ENCODE results near the gene MRPS22.
A peak's percentile ranks its signal among the peaks of the same experiment; 100 is the strongest.
"Not testable (repeated sequence)": the region's sequence is repeated elsewhere in the genome, so short reads cannot be mapped to it uniquely, and the experiment has no call there.

MRPS22 gene

GRCh38 chr3:139389552-139390368 lies 45.9 kb downstream of the MRPS22 start, which contains the start of gene COPB2:
TSS of gene COPB2 (minus strand) at chr3:139389647. CDS start at chr3:139389550, 97 bp downstream.
- DNase-seq (peak; percentile 93), ATAC-seq (ENCODE audit: insufficient read depth, low read depth) (peak; percentile 88)
- Histone ChIP-seq H3K9me3 (ENCODE audit: insufficient read depth, low read length, severe bottlenecking) (no peaks in the 10 kb centered on the region), H3K9ac (ENCODE audit: low read depth, low read length) (peak within 1 kb of the TSS; percentile 96), H3K36me3 (ENCODE audit: insufficient read depth, low read length) (peaks cover 3% of the 10 kb centered on the region; the same call in 1 of the 2 replicates), H3K27ac (ENCODE audit: low read length) (peak within 1 kb of the TSS; percentile 91), H3K27me3 (ENCODE audit: insufficient read depth, low read length, poor library complexity) (peaks cover 2% of the 10 kb centered on the region), H4K20me1 (ENCODE audit: insufficient read depth, low read length) (peaks cover 8% of the 10 kb centered on the region; the same call in 1 of the 2 replicates), H3K4me3 (ENCODE audit: low read depth in 1 of 2, low read length in 2 of 2) (peak within 1 kb of the TSS; percentile 94 to 100), H3K4me1 (ENCODE audit: insufficient read depth, low read length) (peaks cover 26% of the 10 kb centered on the region), H3K4me2 (ENCODE audit: insufficient read depth, low read length) (peak within 1 kb of the TSS; percentile 81), H2AFZ (ENCODE audit: low read depth, low read length) (peak within 1 kb of the TSS; percentile 100), H3K79me2 (ENCODE audit: insufficient read depth, low read length) (peaks cover 50% of the 10 kb centered on the region)
- TF ChIP-seq EZH2 (IDR thresholded peaks at IDR 0.05; ENCODE audit: borderline replicate concordance, low read depth, low read length, severe bottlenecking) (no peak), CTCF (IDR thresholded peaks at IDR 0.05; ENCODE audit: borderline replicate concordance, extremely low read depth, low read length, poor library complexity, severe bottlenecking) (no peak)

GRCh38 chr3:139394116-139394515 lies 50.3 kb downstream of the MRPS22 start:
- Histone ChIP-seq H3K79me2 (ENCODE audit: insufficient read depth, low read length) (peaks cover 7% of the 10 kb centered on the region), H3K4me1 (ENCODE audit: insufficient read depth, low read length) (peaks cover 10% of the 10 kb centered on the region), H4K20me1 (ENCODE audit: insufficient read depth, low read length) (no peaks in the 10 kb centered on the region), H3K27ac (ENCODE audit: low read length) (no peak overlapping the region), H3K36me3 (ENCODE audit: insufficient read depth, low read length) (peaks cover 3% of the 10 kb centered on the region; the same call in 1 of the 2 replicates), H3K4me3 (ENCODE audit: low read depth in 1 of 2, low read length in 2 of 2) (no peak overlapping the region), H3K27me3 (ENCODE audit: insufficient read depth, low read length, poor library complexity) (peaks cover 4% of the 10 kb centered on the region), H3K9me3 (ENCODE audit: insufficient read depth, low read length, severe bottlenecking) (no peaks in the 10 kb centered on the region), H3K9ac (ENCODE audit: low read depth, low read length) (no peak overlapping the region), H2AFZ (ENCODE audit: low read depth, low read length) (no peak overlapping the region), H3K4me2 (ENCODE audit: insufficient read depth, low read length) (no peak overlapping the region)
- DNase-seq (no peak), ATAC-seq (ENCODE audit: insufficient read depth, low read depth) (no peak)
- TF ChIP-seq CTCF (IDR thresholded peaks at IDR 0.05; ENCODE audit: borderline replicate concordance, extremely low read depth, low read length, poor library complexity, severe bottlenecking) (no peak), EZH2 (IDR thresholded peaks at IDR 0.05; ENCODE audit: borderline replicate concordance, low read depth, low read length, severe bottlenecking) (no peak)

- DNase-seq, result no peak
- Histone ChIP-seq H3K9ac (ENCODE audit: low read depth, low read length) (no peak overlapping the region), H3K9me3 (ENCODE audit: insufficient read depth, low read length, severe bottlenecking) (no peaks in the 10 kb centered on the region), H3K27ac (ENCODE audit: low read length) (no peak overlapping the region), H2AFZ (ENCODE audit: low read depth, low read length) (no peak overlapping the region), H4K20me1 (ENCODE audit: insufficient read depth, low read length) (no peaks in the 10 kb centered on the region), H3K27me3 (ENCODE audit: insufficient read depth, low read length, poor library complexity) (peaks cover 4% of the 10 kb centered on the region), H3K4me2 (ENCODE audit: insufficient read depth, low read length) (no peak overlapping the region), H3K79me2 (ENCODE audit: insufficient read depth, low read length) (no peaks in the 10 kb centered on the region), H3K4me3 (ENCODE audit: low read depth in 1 of 2, low read length in 2 of 2) (no peak overlapping the region), H3K4me1 (ENCODE audit: insufficient read depth, low read length) (no peaks in the 10 kb centered on the region), H3K36me3 (ENCODE audit: insufficient read depth, low read length) (no peaks in the 10 kb centered on the region)
- no peak for ATAC-seq (ENCODE audit: insufficient read depth, low read depth)
- TF ChIP-seq EZH2 (IDR thresholded peaks at IDR 0.05; ENCODE audit: borderline replicate concordance, low read depth, low read length, severe bottlenecking) (no peak), CTCF (IDR thresholded peaks at IDR 0.05; ENCODE audit: borderline replicate concordance, extremely low read depth, low read length, poor library complexity, severe bottlenecking) (no peak)
Measured at GRCh38 chr3:139396707-139397106, 52.9 kb downstream of the MRPS22 start.

- not testable (repeated sequence) for H4K20me1 ChIP-seq (ENCODE audit: insufficient read depth, low read length); H3K9ac ChIP-seq (ENCODE audit: low read depth, low read length); H3K36me3 ChIP-seq (ENCODE audit: insufficient read depth, low read length); H3K9me3 ChIP-seq (ENCODE audit: insufficient read depth, low read length, severe bottlenecking); H3K4me1 ChIP-seq (ENCODE audit: insufficient read depth, low read length); H3K27me3 ChIP-seq (ENCODE audit: insufficient read depth, low read length, poor library complexity); DNase-seq; H3K79me2 ChIP-seq (ENCODE audit: insufficient read depth, low read length); H3K27ac ChIP-seq (ENCODE audit: low read length); ATAC-seq (ENCODE audit: insufficient read depth, low read depth); H3K4me2 ChIP-seq (ENCODE audit: insufficient read depth, low read length); H3K4me3 ChIP-seq (ENCODE audit: low read depth in 1 of 2, low read length in 2 of 2); H2AFZ ChIP-seq (ENCODE audit: low read depth, low read length)
Measured at GRCh38 chr3:139401155-139401554, 57.3 kb downstream of the MRPS22 start.

Measured in DND-41 (cell line).